Measurements from ENCODE around the gene LRRC27.

LRRC27 gene

GRCh38 chr10:132418527-132419416 is 86.8 kb downstream of the LRRC27 start:
- DNase-seq, result no peak

- DNase-seq, result no peak
Measured at GRCh38 chr10:132419538-132420468, 87.8 kb downstream of the LRRC27 start.

DNA sequence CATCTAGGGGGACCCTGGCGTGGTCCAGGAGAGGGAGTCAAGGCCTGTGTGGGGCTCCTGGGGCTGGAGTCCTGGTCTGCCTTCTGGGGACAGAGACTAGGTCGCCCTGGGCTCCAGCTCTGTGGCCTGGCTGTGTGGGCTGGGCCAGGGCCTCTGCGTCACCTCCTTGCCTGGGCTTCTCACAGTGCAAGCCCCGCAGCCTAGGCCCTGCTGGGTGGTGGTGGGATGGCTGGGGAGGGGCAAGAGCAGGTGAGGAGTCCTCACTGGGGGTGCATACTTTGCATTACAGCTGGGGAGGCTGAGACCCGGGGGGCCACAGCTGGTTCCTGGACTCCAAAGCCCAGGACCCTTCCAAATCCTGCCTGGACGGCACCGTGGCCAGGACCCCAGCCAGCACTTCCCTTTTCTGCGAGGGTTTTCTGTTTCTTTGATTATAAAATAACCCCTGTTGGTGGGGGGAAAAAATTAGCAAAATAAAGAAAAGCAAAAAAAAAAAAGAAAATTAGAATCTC is 88.5 kb downstream of the LRRC27 start:
- no peak for DNase-seq

- no peak for DNase-seq
Measured at GRCh38 chr10:132420981-132421846, 89.2 kb downstream of the LRRC27 start.

DNA sequence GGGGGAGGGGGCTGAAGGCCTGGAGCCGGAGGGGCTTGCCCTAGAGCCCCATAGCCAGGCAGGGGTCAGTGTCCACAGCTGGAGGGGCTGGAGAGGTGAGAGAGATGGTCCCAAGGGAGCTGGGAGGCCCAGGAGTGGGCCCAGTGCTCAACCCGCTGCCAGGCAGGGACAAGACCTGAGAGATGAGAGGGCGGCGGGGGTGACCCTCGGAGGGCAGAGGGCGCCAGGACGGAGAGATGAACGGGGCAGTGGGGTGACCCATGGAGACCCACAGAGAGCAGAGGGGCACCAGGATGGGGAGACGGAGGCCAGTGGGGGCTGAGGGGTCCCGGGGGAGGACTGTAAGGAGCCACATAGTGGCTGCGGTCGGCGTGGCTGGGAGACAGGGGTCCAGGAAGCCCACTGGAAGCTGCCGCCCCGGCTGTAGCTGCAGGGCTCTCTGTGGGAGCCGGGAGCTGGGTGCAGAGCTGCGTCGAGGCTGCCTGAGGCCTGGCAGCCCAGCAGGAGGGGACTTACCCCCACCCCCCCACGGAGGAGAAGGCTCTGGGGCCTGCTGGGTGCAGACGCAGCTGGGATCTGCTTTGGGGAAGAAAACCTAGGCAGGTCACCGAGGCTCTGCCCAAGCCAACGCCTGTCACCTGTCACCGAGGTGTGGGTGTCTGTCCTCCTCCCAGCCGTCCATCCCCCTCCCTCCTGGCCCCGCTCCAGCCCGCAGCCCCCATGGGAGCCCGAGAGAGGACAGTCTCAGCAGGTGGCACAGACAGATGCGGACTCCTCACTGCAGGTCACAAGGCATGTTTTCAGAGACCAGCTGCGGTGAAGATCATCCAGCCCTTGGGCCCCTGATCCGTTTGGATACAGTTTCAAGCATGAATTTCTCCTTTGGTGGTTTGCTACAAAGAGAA is 90.1 kb downstream of the LRRC27 start:
- DNase-seq, result no peak

GRCh38 chr10:132422903-132423825 is 91.2 kb downstream of the LRRC27 start:
- DNase-seq, result no peak

DNA sequence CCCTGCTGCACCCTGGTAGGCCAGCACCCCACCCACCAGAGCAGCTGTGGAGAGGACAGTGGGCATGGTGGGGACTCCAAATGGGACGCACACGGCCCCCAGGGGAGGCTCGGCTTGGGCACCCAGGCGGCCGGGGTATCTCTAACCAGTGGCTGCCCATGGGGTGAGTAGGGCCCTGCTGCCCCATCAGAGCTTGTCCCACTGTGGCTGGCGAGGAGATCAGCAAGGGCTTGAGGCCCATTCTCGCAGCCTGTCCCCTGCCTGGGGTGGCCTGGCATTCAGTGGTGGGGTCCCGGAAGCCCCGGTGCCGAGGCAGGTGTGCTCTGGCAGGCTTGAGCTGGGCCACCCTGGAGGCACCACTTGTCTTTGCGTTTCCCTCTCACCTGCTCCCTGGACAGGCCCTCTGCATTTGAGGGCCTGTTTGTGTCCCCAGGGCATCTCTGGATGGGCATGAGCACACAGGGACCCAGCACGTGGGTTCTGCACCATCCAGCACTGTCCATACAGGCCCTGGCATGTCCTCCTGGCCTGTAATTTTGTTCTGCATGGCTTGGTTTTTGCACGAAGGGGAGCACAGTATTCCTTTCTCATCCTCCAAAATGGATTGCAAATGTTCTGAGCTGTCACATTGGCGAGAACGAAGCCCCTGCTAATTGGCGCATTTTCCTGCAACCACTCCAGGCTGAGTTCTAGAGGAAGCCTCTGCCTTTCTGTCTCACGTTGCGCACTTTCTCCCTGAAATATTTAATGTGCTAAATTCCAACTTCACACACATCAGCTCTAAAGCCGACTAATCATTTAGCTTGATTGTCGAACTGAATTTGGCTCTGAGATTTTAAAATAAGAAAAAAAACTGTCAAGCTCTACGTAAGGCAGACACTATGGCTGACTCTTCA is 92.2 kb downstream of the LRRC27 start:
- DNase-seq, result no peak

GRCh38 chr10:132425029-132425756 is 93.2 kb downstream of the LRRC27 start:
- no peak for DNase-seq

DNA sequence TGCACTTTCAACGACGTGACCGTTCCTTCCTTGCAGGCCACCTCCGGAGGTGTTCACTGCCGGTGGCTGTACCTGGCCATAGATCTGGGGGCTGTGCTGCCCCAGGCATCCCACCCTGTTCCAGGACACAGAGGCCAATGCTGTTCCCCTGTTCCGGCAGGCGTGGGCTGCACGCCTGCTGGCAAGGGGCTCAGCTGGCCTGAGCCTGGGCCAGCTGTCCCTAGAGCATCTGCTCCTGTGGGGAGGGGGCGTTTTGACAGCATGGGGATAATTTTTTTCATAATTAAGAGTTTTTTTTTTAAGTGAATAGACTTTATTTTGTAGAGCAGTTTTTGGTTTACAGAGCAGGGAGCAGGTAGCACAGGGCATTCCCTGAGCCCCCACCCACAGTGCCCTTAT is 93.8 kb downstream of the LRRC27 start:
- DNase-seq, result no peak

DNA sequence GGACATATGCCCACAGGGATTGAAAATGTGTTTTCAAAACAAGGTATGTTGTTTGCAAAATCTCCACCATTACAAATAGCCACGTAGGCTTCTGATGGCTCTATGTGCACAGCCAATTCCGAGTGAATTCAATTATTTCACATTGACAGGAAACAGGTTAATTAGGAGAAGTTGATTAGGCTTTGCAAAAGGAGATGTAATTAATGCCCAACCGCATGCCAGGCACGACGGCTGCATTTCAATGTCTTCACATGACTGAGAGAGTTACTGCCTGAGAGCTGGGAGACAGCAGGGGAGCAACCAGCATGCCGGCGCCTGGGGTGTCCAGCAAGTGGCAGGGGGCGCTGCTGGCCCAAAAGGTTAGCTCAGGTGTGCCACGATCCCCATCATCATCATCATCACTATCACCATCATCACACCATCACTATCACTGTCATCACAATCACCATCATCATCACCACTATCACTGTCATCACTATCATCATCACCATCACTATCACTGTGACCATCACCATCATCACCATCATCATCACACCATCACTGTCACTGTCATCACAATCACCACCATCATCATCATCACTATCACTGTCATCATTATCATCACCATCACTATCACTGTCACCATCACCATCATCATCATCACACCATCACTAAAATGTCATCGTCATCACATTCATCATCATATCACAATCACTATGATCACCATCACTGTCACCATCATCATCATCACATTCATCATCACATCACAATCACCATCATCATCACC is 95.2 kb downstream of the LRRC27 start:
- DNase-seq, result no peak

DNA sequence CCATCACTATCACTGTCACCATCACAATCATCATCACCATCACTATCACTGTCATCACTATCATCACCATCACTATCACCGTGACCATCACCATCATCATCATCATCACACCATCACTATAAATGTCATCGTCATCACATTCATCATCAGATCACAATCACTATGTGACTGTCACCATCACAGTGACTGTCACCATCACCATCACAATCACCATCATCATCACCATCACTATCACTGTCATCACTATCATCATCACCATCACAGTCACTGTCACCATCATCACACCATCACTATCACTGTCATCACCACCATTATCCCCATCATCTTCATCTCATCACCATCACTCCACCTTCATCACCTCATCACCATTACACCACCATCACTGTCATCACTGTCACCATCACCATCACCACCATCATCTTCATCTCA is 96.0 kb downstream of the LRRC27 start:
- DNase-seq, result no peak

GRCh38 chr10:132428486-132428995 is 96.5 kb downstream of the LRRC27 start:
- DNase-seq, result no peak

Data from activated CD4-positive, alpha-beta T cell treated with anti-CD3 and anti-CD28 coated beads, Interleukin-2, amount 50 U/mL, for 16 hours (primary cell).